Measurements from ENCODE around the gene C10orf90. TPM values are rescaled to one million over a fixed set of nuclear protein-coding genes. Genes with fewer than 3 reads are reported as not detected.

C10orf90 gene
- total and polyA plus RNA-seq, 7 donors = 0.03 to 1.1 (median 0.33) TPM; not detected in 4

- intact Hi-C loops (cut with DNase I) = no loop called here
- WGBS, 2 donors = 81 to 84% methylated on average over 5 of the region's 5 CpGs
- Histone ChIP-seq H3K4me3 (no peak overlapping the region), H3K36me3 (no peaks in the 10 kb centered on the region), H3K9me3 (no peaks in the 10 kb centered on the region), H3K4me1 (no peaks in the 10 kb centered on the region), H3K27ac (no peak overlapping the region), H3K27me3 (peaks cover 0 to 21% (median 0%) of the 10 kb centered on the region in 3 donors)
- DNase-seq = no peak
- TF ChIP-seq POLR2AphosphoS5 (IDR thresholded peaks at IDR 0.05) (no peak), POLR2A (IDR thresholded peaks at IDR 0.05) (no peak), EP300 (IDR thresholded peaks at IDR 0.05) (no peak)
- TF ChIP-seq, protein P1, sequence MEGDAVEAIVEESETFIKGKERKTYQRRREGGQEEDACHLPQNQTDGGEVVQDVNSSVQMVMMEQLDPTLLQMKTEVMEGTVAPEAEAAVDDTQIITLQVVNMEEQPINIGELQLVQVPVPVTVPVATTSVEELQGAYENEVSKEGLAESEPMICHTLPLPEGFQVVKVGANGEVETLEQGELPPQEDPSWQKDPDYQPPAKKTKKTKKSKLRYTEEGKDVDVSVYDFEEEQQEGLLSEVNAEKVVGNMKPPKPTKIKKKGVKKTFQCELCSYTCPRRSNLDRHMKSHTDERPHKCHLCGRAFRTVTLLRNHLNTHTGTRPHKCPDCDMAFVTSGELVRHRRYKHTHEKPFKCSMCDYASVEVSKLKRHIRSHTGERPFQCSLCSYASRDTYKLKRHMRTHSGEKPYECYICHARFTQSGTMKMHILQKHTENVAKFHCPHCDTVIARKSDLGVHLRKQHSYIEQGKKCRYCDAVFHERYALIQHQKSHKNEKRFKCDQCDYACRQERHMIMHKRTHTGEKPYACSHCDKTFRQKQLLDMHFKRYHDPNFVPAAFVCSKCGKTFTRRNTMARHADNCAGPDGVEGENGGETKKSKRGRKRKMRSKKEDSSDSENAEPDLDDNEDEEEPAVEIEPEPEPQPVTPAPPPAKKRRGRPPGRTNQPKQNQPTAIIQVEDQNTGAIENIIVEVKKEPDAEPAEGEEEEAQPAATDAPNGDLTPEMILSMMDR (IDR thresholded peaks at IDR 0.05) = no peak
Observed at GRCh38 chr10:126469692-126470091, 200.8 kb downstream of the C10orf90 start.

DNA sequence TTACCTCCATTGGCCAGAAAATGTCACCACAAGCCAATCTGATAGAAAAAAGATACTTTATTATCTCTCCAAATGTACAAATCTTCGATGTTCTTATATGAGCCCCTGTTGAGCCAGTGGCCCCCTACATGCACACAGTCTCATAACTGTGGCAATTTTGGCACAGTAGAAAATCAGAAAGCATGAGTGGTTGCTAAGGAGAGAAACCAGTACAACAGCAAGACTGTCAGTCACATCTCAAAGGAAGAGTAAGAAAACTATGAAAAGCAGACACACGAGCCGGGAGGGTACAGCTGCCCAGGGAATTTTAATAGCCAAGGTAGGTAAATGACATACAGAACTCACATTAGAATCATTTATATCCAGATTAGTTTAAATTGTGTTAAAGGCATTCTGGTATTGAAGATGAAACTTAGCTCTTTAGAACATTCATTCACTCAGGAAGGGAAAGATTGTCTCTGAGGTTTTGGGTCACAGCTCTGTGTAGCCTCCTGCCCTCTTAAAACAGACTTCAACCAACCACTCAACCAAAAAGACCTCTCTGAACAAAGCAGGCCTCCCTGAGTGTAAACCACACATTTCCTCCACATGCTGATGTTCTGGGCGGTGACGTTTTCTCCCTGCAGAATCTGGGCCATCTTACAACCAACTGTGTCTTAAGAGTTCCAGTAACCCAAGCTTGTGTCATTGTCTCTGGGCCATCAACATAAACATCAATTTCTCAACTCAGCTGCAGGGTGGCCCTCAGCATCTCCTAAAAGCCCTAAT is 201.4 kb downstream of the C10orf90 start:
- intact Hi-C loops (cut with DNase I) = no loop called here
- Histone ChIP-seq H3K36me3 (no peaks in the 10 kb centered on the region), H3K4me1 (no peaks in the 10 kb centered on the region), H3K9me3 (no peaks in the 10 kb centered on the region), H3K27ac (no peak overlapping the region), H3K27me3 (peaks cover 0 to 20% (median 0%) of the 10 kb centered on the region in 3 donors), H3K4me3 (no peak overlapping the region)
- no peak for TF ChIP-seq POLR2AphosphoS5 (IDR thresholded peaks at IDR 0.05)
- TF ChIP-seq POLR2A (IDR thresholded peaks at IDR 0.05) = no peak
- TF ChIP-seq, protein P1 (IDR thresholded peaks at IDR 0.05) = no peak
- no peak for TF ChIP-seq EP300 (IDR thresholded peaks at IDR 0.05)
- no peak for DNase-seq
- WGBS, 2 donors = 62 to 75% methylated on average over 5 of the region's 5 CpGs

GRCh38 chr10:126468467-126468866 is 202.0 kb downstream of the C10orf90 start:
- Histone ChIP-seq H3K4me3 (no peak overlapping the region), H3K27ac (no peak overlapping the region), H3K9me3 (no peaks in the 10 kb centered on the region), H3K4me1 (no peaks in the 10 kb centered on the region), H3K36me3 (no peaks in the 10 kb centered on the region), H3K27me3 (peaks cover 0 to 17% (median 0%) of the 10 kb centered on the region in 3 donors)
- intact Hi-C loops (cut with DNase I) = no loop called here
- no peak for TF ChIP-seq POLR2A (IDR thresholded peaks at IDR 0.05)
- TF ChIP-seq, protein P1 (IDR thresholded peaks at IDR 0.05) = no peak
- TF ChIP-seq POLR2AphosphoS5 (IDR thresholded peaks at IDR 0.05) = no peak
- TF ChIP-seq EP300 (IDR thresholded peaks at IDR 0.05) = no peak
- WGBS, 2 donors = 86 to 92% methylated on average over 4 of the region's 4 CpGs
- DNase-seq = no peak

DNA sequence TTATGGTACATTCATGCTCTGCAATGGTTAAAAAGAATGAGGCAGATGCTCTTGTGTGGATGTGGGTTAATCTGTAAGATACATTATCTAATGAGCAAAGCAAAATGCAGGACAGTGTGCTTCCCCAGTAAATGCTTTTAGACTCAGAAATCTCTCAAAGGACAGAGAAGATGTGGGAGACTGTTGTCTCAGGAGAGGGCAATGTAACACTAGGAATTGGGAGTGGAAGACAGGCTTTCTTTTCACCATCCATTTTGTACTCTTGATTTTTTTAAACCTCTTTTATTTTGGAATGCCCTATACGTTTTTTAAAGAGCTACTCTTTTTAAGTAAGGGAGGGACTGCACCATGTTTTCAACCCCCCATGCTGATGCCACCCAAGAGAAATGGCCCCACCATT is 204.7 kb downstream of the C10orf90 start:
- 37 to 51% methylated on average over 1 of the region's 1 CpG for WGBS, 2 donors

More for the DNA sequence above, 204.7 kb downstream of the C10orf90 start:
- H3K27ac ChIP-seq = no peak overlapping the region
- H3K36me3 ChIP-seq = no peaks in the 10 kb centered on the region
- intact Hi-C loops (cut with DNase I) = no loop called here
- H3K27me3 ChIP-seq = peaks cover 0 to 7% (median 0%) of the 10 kb centered on the region in 3 donors
- DNase-seq = no peak
- H3K9me3 ChIP-seq = no peaks in the 10 kb centered on the region
- TF ChIP-seq EP300 (IDR thresholded peaks at IDR 0.05) (no peak), POLR2A (IDR thresholded peaks at IDR 0.05) (no peak), POLR2AphosphoS5 (IDR thresholded peaks at IDR 0.05) (no peak)
- TF ChIP-seq, protein P1 (IDR thresholded peaks at IDR 0.05) = no peak
- H3K4me1 ChIP-seq = no peaks in the 10 kb centered on the region
- H3K4me3 ChIP-seq = no peak overlapping the region
